ENCODE results near the gene LPP. TPM values are rescaled to one million over a fixed set of nuclear protein-coding genes. Genes with fewer than 3 reads are reported as not detected.

Gene LPP
- total RNA-seq, 6 donors from 2014 or later: 86.0 to 196 (median 160) TPM

DNA sequence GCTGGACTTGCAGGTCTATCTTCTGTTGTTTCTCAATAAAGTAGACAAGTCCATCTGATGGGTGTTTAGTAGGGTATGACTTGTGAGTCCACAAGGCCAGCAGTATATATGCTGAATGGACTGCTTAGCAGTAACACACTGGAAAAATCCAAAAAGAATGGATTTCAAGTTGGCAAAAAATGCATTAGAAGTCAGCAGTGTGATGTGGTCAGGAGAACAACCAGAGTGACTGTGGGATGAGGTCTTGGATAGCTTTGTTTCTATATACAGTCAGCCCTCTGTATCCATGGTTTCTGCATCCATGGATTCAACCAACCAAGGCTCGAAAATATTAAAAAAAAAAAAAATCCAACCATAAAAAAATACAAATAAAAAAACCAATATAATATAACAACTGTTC lies 55.8 kb downstream of the LPP start:
- H3K9me3 ChIP-seq: no peaks in the 10 kb centered on the region
- WGBS, 2 donors: 92 to 100% methylated on average over 1 of the region's 1 CpG
- TF ChIP-seq POLR2AphosphoS5 (IDR thresholded peaks at IDR 0.05) (no peak), EP300 (IDR thresholded peaks at IDR 0.05) (no peak), POLR2A (IDR thresholded peaks at IDR 0.05) (no peak)
- TF ChIP-seq, protein P1, sequence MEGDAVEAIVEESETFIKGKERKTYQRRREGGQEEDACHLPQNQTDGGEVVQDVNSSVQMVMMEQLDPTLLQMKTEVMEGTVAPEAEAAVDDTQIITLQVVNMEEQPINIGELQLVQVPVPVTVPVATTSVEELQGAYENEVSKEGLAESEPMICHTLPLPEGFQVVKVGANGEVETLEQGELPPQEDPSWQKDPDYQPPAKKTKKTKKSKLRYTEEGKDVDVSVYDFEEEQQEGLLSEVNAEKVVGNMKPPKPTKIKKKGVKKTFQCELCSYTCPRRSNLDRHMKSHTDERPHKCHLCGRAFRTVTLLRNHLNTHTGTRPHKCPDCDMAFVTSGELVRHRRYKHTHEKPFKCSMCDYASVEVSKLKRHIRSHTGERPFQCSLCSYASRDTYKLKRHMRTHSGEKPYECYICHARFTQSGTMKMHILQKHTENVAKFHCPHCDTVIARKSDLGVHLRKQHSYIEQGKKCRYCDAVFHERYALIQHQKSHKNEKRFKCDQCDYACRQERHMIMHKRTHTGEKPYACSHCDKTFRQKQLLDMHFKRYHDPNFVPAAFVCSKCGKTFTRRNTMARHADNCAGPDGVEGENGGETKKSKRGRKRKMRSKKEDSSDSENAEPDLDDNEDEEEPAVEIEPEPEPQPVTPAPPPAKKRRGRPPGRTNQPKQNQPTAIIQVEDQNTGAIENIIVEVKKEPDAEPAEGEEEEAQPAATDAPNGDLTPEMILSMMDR (IDR thresholded peaks at IDR 0.05): no peak
- ATAC-seq (ENCODE audit: low FRiP score in 2 of 2) (no peak), DNase-seq (no peak)
- no peaks in the 10 kb centered on the region for H3K36me3 ChIP-seq
- H3K27me3 ChIP-seq: no peaks in the 10 kb centered on the region
- no peak overlapping the region for H3K27ac ChIP-seq
- H3K4me1 ChIP-seq: peaks cover 8 to 31% (median 25%) of the 10 kb centered on the region in 4 donors
- H3K4me3 ChIP-seq: no peak overlapping the region

DNA sequence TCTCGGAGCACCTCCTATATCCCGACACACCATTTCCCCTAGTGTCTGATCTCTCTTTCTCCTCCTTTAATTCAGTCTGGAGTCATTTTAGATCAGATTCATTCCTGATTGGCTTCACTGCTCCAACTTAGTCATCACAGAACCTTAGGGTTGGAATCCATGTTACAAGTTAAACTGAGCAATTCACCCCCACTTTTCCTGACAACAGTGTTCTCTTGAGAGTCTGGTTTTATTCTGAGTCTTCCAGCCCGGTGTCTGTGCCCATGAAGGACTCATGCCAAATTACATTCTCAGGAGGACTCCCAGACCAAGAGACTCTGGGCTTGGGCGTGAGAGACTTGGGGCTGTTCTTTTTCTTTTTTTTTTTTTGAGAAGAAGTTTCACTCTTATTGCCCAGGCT lies 57.5 kb downstream of the LPP start:
- Histone ChIP-seq H3K9me3 (no peaks in the 10 kb centered on the region), H3K4me1 (peaks cover 10 to 38% (median 30%) of the 10 kb centered on the region in 4 donors), H3K36me3 (no peaks in the 10 kb centered on the region), H3K27me3 (no peaks in the 10 kb centered on the region), H3K4me3 (no peak overlapping the region), H3K27ac (peak overlapping the region; percentile 57 to 77 (median 64))
- WGBS, 2 donors: 81 to 86% methylated on average over 4 of the region's 4 CpGs
- ATAC-seq (ENCODE audit: low FRiP score in 2 of 2) (peak in 1 of 2 donors; percentile 28), DNase-seq (no peak)
- TF ChIP-seq, protein P1 (IDR thresholded peaks at IDR 0.05): no peak
- no peak for TF ChIP-seq POLR2AphosphoS5 (IDR thresholded peaks at IDR 0.05)
- no peak for TF ChIP-seq POLR2A (IDR thresholded peaks at IDR 0.05)
- TF ChIP-seq EP300 (IDR thresholded peaks at IDR 0.05): no peak

DNA sequence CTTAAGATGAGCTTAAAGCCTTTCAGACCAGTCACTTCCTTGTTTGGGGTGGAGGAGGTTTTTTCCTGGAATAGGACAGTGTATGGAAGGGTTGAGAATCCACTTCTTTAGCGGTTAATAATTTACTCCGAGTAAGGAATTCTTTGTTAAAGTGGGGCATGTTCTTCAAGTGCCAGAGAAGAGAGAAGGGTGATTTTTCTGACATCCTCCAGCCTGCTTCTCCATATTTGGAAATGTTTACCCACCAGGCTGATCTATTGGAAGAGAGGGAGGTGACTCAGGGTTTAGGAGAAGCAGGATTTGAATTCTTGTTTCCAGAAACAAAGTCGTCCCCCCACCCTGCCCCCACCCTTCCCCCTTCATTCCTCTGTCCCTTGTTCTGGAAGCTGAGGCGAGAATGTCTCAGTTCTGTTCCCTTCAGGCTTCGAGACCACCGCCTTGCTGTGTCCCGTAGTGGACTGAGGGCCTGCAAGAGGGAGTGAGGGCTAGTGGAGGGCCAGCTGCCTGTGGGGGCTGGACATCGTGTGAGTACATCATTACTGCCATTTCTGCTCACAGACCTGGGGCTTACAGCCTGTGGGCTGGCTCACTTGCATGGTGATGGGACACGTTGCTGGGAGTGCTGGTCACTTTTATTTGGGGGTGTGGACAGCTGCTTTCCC lies 58.5 kb downstream of the LPP start:
- TF ChIP-seq, protein P1 (IDR thresholded peaks at IDR 0.05): no peak
- peak in 2 of 4 donors; percentile 26 to 33 for TF ChIP-seq EP300 (IDR thresholded peaks at IDR 0.05)
- Histone ChIP-seq H3K27ac (peak overlapping the region; percentile 57 to 88 (median 64)), H3K4me3 (peak overlapping the region in 1 of 4 donors; percentile 20), H3K9me3 (no peaks in the 10 kb centered on the region), H3K36me3 (no peaks in the 10 kb centered on the region), H3K27me3 (no peaks in the 10 kb centered on the region), H3K4me1 (peaks cover 18 to 47% (median 40%) of the 10 kb centered on the region in 4 donors)
- peak; percentile 32 to 69 for ATAC-seq (ENCODE audit: low FRiP score in 2 of 2)
- WGBS, 2 donors: 58 to 77% methylated on average over 9 of the region's 9 CpGs
- DNase-seq: no peak

DNA sequence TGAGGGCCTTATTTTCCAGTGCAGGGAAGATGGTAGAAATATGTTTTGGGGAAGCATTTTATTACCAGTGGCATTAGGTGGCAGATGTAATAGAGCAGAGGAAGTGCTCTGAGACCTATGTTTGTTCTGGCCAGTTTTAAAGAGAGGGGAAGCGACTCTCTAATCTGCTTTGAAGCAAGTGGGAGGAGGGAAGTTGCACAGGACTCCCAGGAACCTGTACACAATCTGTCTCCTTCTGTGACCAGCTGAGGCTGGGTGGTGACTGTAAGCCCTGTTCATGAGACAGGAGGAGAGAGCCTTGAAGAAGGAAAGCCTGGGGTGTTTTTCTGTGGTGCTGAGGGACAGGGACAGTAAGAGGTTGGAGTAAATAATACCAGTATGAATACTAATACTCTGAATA lies 60.5 kb downstream of the LPP start:
- TF ChIP-seq EP300 (IDR thresholded peaks at IDR 0.05) (no peak), POLR2A (IDR thresholded peaks at IDR 0.05) (no peak), POLR2AphosphoS5 (IDR thresholded peaks at IDR 0.05) (no peak)
- TF ChIP-seq, protein P1 (IDR thresholded peaks at IDR 0.05): no peak
- no peaks in the 10 kb centered on the region for H3K9me3 ChIP-seq
- WGBS, 2 donors: 44 to 82% methylated on average over 1 of the region's 1 CpG
- peak overlapping the region in 2 of 4 donors; percentile 2 to 18 for H3K4me3 ChIP-seq
- H3K27me3 ChIP-seq: no peaks in the 10 kb centered on the region
- peak overlapping the region; percentile 36 to 88 (median 58) for H3K27ac ChIP-seq
- peaks cover 26 to 54% (median 43%) of the 10 kb centered on the region in 4 donors for H3K4me1 ChIP-seq
- DNase-seq: peak in 1 of 2 donors; percentile 62
- H3K36me3 ChIP-seq: no peaks in the 10 kb centered on the region
- peak; percentile 57 to 58 for ATAC-seq (ENCODE audit: low FRiP score in 2 of 2)

DNA sequence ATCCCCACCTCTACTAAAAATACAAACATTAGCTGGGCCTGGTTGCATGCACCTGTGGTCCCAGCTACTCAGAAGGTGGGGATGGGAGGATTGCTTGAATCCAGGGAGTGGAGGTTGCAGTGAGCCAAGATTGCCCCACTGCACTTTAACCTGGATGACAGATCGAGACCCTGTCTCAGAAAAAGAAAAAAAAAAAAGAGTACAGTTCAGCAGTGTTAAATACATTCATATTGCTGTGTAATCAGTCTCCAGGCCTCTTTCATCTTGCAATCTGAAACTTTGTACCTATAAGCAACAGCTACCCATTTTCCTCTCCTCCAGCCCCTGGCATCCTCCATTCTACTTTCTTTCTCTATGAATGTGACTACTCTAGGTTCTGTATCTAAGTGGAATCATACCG lies 61.2 kb downstream of the LPP start:
- H3K4me1 ChIP-seq: peaks cover 28 to 54% (median 44%) of the 10 kb centered on the region in 4 donors
- no peaks in the 10 kb centered on the region for H3K27me3 ChIP-seq
- DNase-seq (no peak), ATAC-seq (ENCODE audit: low FRiP score in 2 of 2) (no peak)
- WGBS, 2 donors: 97 to 100% methylated on average over 2 of the region's 2 CpGs
- TF ChIP-seq POLR2A (IDR thresholded peaks at IDR 0.05): no peak
- TF ChIP-seq, protein P1 (IDR thresholded peaks at IDR 0.05): no peak
- no peaks in the 10 kb centered on the region for H3K9me3 ChIP-seq
- H3K4me3 ChIP-seq: peak overlapping the region in 1 of 4 donors; percentile 2
- H3K36me3 ChIP-seq: no peaks in the 10 kb centered on the region
- H3K27ac ChIP-seq: peak overlapping the region in 2 of 4 donors; percentile 28 to 69
